A549 (cell line): ENCODE data around the gene SMG6. TPM values are rescaled to one million over a fixed set of nuclear protein-coding genes. Genes with fewer than 3 reads are reported as not detected.

Experiments used
- ATAC-seq, 2 experiments: fragments of 200-7000 bp in 1 of 2; fragments of >200 bp in 1 of 2; cut with Nextera tagmentation in 1 of 2; cut with Tn5 transposase in 1 of 2; 3 replicates each; pipeline versions ENCODE4 v1.8.0 to v1.9.1; 2018 to 2020; ENCODE audit warnings: mild to moderate bottlenecking in 1 of 2, moderate library complexity in 1 of 2
- CTCF ChIA-PET: fragments of 300-600 bp; sonication (Branson Sonifier 250); formaldehyde crosslinking; extraction: SDS; loops from one replicate; lab custom pipeline; 2021; ENCODE audit warnings: antibody characterized with exemption, inconsistent platforms; lab: Yijun Ruan, JAX
- POLR2A ChIA-PET: fragments of 350-600 bp; formaldehyde crosslinking; extraction: SDS; loops from one replicate; lab custom pipeline; 2021; ENCODE audit warnings: antibody characterized with exemption, inconsistent platforms; lab: Yijun Ruan, JAX
- DNase-seq, 2 experiments: peaks; one replicate each; pipeline versions ENCODE4 v3.0.0 to v3.0.0-alpha.2; 2011 to 2016; ENCODE audit warnings: low read depth in 1 of 2, low spot score in 1 of 2
- FAIRE-seq: peaks from 2 replicates; lab custom pipeline; 2011; peaks lifted over from hg19 to GRCh38; lab: Jason Lieb, UNC
- H3K27ac ChIP-seq, 2 experiments: fragments of >200 bp; sonication (Bioruptor Twin); formaldehyde crosslinking; 3 replicates each; pipeline ENCODE4 v1.5.1; 2016 to 2017
- H3K4me1 ChIP-seq: fragments of >200 bp; sonication (Bioruptor Twin); formaldehyde crosslinking; 3 replicates; pipeline ENCODE4 v1.6.1; 2016
- H3K4me2 ChIP-seq: fragments of >200 bp; sonication (Bioruptor Twin); formaldehyde crosslinking; 3 replicates; pipeline ENCODE4 v1.6.1; 2016
- H3K4me3 ChIP-seq: fragments of >200 bp; sonication (Bioruptor Twin); formaldehyde crosslinking; 3 replicates; pipeline ENCODE4 v1.5.1; 2016
- H3K9me3 ChIP-seq: fragments of >200 bp; sonication (Bioruptor Twin); formaldehyde crosslinking; 3 replicates; pipeline ENCODE4 v1.6.1; 2016
- CHD4 ChIP-seq: fragments of 200-600 bp; sonication (generic); IDR thresholded peaks from 2 replicates; pipeline ENCODE4 v1.6.1; 2016; ENCODE audit warnings: antibody characterized with exemption, mild to moderate bottlenecking, borderline replicate concordance
- E2F6 ChIP-seq: IDR thresholded peaks from 2 replicates; pipeline ENCODE4 v1.6.1; 2012; ENCODE audit warnings: low read depth, borderline replicate concordance
- EHMT2 ChIP-seq: fragments of 200-600 bp; sonication (generic); IDR thresholded peaks from 2 replicates; pipeline ENCODE4 v1.6.1; 2016; ENCODE audit warnings: antibody characterized with exemption, low read depth, mild to moderate bottlenecking, moderate library complexity
- ESRRA ChIP-seq: fragments of 150-350 bp; IDR thresholded peaks from 2 replicates; pipeline ENCODE4 v1.6.1; 2014; ENCODE audit warnings: mild to moderate bottlenecking, low read length, borderline replicate concordance
- FOSB ChIP-seq: fragments of 250-450 bp; sonication (Bioruptor Pico); IDR thresholded peaks from 2 replicates; pipeline ENCODE4 v1.5.0; 2020; ENCODE audit warnings: mild to moderate bottlenecking, moderate library complexity
- HOXB13 ChIP-seq: fragments of 250-450 bp; sonication (Bioruptor Pico); IDR thresholded peaks from 2 replicates; pipeline ENCODE4 v1.5.0; 2020; ENCODE audit warnings: low read depth, mild to moderate bottlenecking, moderate library complexity
- HOXB5 ChIP-seq: fragments of 250-450 bp; sonication (Bioruptor Pico); IDR thresholded peaks from 2 replicates; pipeline ENCODE4 v1.5.0; 2020; ENCODE audit warnings: mild to moderate bottlenecking, moderate library complexity
- JUNB ChIP-seq: fragments of >200 bp; sonication (Bioruptor Twin); formaldehyde crosslinking; IDR thresholded peaks from 2 replicates; pipeline ENCODE4 v1.6.1; 2016
- MAFK ChIP-seq: fragments of 450-650 bp; IDR thresholded peaks from 2 replicates; pipeline ENCODE4 v1.6.1; 2014; ENCODE audit not compliant: partially characterized antibody
- NR3C1 ChIP-seq: fragments of >200 bp; sonication (Bioruptor Twin); formaldehyde crosslinking; IDR thresholded peaks from 3 replicates; pipeline ENCODE4 v1.6.1; 2017
- POLR2A ChIP-seq: IDR thresholded peaks from 2 replicates; pipeline ENCODE4 v1.6.1; 2012; ENCODE audit warnings: mild to moderate bottlenecking, low read length
- POLR2AphosphoS2 ChIP-seq: conservative IDR thresholded peaks from 2 replicates; pipeline ENCODE4 v1.6.1; 2012; ENCODE audit warnings: low read length, improper control_type of control experiment, inconsistent platforms
- RARB ChIP-seq: fragments of 250-450 bp; sonication (Bioruptor Pico); IDR thresholded peaks from 2 replicates; pipeline ENCODE4 v1.8.0; 2021; ENCODE audit warnings: mild to moderate bottlenecking, moderate library complexity
- RCOR1 ChIP-seq: fragments of 150-350 bp; IDR thresholded peaks from 2 replicates; pipeline ENCODE4 v1.6.1; 2014; ENCODE audit warnings: antibody characterized with exemption, low read length, low read depth
- SMC3 ChIP-seq: fragments of >200 bp; sonication (Bioruptor Twin); formaldehyde crosslinking; IDR thresholded peaks from 3 replicates; pipeline ENCODE4 v1.6.1; 2018; ENCODE audit warnings: inconsistent platforms
- TFCP2L1 ChIP-seq: fragments of 250-450 bp; sonication (Bioruptor Pico); IDR thresholded peaks from 2 replicates; pipeline ENCODE4 v1.5.0; 2021; ENCODE audit warnings: mild to moderate bottlenecking
- TP53 ChIP-seq: fragments of 250-450 bp; sonication (Bioruptor Pico); IDR thresholded peaks from 2 replicates; pipeline ENCODE4 v1.5.0; 2021; ENCODE audit warnings: mild to moderate bottlenecking, moderate library complexity
- ZNF302 ChIP-seq: fragments of 250-450 bp; sonication (Bioruptor Pico); IDR thresholded peaks from 2 replicates; pipeline ENCODE4 v1.9.0; 2021; ENCODE audit warnings: inconsistent platforms, mild to moderate bottlenecking, moderate library complexity
- ZSCAN20 ChIP-seq: fragments of 250-450 bp; sonication (Bioruptor Pico); IDR thresholded peaks from 2 replicates; pipeline ENCODE4 v1.8.0; 2022; ENCODE audit warnings: mild to moderate bottlenecking, moderate library complexity
- WGBS: methylation state at CpG from one replicate; pipeline ENCODE4 v1.1.6; 2017; ENCODE audit errors: missing lambda C conversion rate; 5-methylcytosine and 5-hydroxymethylcytosine counted together
- polyA plus RNA-seq, 4 experiments: library from polyadenylated mRNA; depleted of rRNA in 3 of 4; stranded (reverse); fragments of >200 nt; fragmentation: RNase III in 1 of 4; extraction: RNeasy Plus Mini Kit Qiagen cat#74134 plus additional on column Dnase treatment in 1 of 4; gene quantifications; 2 replicates in 3 of 4; 3 replicates in 1 of 4; pipeline ENCODE4 v1.2.3, GENCODE V29; 2011 to 2017
- TF ChIP-seq, protein P1 (sequence below): fragments of >200 bp; sonication (Bioruptor Twin); formaldehyde crosslinking; IDR thresholded peaks from 3 replicates; pipeline ENCODE4 v1.6.1; 2016
- TF ChIP-seq, protein P2 (sequence below): fragments of 250-450 bp; sonication (Bioruptor Pico); IDR thresholded peaks from 2 replicates; pipeline ENCODE4 v1.5.0; 2021; ENCODE audit warnings: mild to moderate bottlenecking, moderate library complexity, borderline replicate concordance

The SMG6 gene
- polyA plus RNA-seq, 2 of the 4 experiments (the other 2 are of a cell fraction) = 4.7 to 17.0 TPM

GRCh38 chr17:2076087-2076984 is 227.2 kb downstream of the SMG6 start:
- no peak overlapping the region for H3K4me3 ChIP-seq
- ChIA-PET CTCF (interaction anchor here (0.5 to 16.6 kb wide), 12 partner anchors 8 to 276 kb away, joined by 3 to 217 read pairs (median 5); partner anchors contain the start of gene HIC1), POLR2A (no interaction called here)
- FAIRE-seq = no peak
- DNase-seq = no peak
- ATAC-seq = no peak
- H3K9me3 ChIP-seq = no peaks in the 10 kb centered on the region
- TF ChIP-seq HOXB13 (CRISPR knock-in tag) (no peak), POLR2A (no peak), JUNB (no peak), ZNF302 (CRISPR knock-in tag) (no peak), TP53 (CRISPR knock-in tag) (no peak), HOXB5 (no peak), E2F6 (no peak), FOSB (CRISPR knock-in tag) (no peak), POLR2AphosphoS2 (no peak), SMC3 (no peak), NR3C1 (no peak), RARB (CRISPR knock-in tag) (no peak), MAFK (no peak), TFCP2L1 (CRISPR knock-in tag) (no peak), CHD4 (no peak)
- H3K27ac ChIP-seq = no peak overlapping the region
- peaks cover 3% of the 10 kb centered on the region; the same call in 1 of the 3 replicates for H3K4me1 ChIP-seq
- no peak overlapping the region for H3K4me2 ChIP-seq
- WGBS = 85% methylated on average over 17 of the region's 17 CpGs

- H3K9me3 ChIP-seq = no peaks in the 10 kb centered on the region
- no peak overlapping the region for H3K4me3 ChIP-seq
- CTCF ChIA-PET = interaction anchor here (0.5 to 16.6 kb wide), 8 partner anchors 11 to 210 kb away, joined by 3 to 217 read pairs (median 6); partner anchors contain the start of gene HIC1
- POLR2A ChIA-PET = no interaction called here
- 88% methylated on average over 13 of the region's 13 CpGs for WGBS
- no peak overlapping the region for H3K27ac ChIP-seq
- peak; percentile 27 to 46; a peak in 5 of 6 replicates for ATAC-seq
- DNase-seq = no peak
- TF ChIP-seq, protein P1, sequence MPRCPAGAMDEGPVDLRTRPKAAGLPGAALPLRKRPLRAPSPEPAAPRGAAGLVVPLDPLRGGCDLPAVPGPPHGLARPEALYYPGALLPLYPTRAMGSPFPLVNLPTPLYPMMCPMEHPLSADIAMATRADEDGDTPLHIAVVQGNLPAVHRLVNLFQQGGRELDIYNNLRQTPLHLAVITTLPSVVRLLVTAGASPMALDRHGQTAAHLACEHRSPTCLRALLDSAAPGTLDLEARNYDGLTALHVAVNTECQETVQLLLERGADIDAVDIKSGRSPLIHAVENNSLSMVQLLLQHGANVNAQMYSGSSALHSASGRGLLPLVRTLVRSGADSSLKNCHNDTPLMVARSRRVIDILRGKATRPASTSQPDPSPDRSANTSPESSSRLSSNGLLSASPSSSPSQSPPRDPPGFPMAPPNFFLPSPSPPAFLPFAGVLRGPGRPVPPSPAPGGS = no peak
- no peak for TF ChIP-seq CHD4
- TF ChIP-seq EHMT2 = no peak
- TF ChIP-seq, protein P2, sequence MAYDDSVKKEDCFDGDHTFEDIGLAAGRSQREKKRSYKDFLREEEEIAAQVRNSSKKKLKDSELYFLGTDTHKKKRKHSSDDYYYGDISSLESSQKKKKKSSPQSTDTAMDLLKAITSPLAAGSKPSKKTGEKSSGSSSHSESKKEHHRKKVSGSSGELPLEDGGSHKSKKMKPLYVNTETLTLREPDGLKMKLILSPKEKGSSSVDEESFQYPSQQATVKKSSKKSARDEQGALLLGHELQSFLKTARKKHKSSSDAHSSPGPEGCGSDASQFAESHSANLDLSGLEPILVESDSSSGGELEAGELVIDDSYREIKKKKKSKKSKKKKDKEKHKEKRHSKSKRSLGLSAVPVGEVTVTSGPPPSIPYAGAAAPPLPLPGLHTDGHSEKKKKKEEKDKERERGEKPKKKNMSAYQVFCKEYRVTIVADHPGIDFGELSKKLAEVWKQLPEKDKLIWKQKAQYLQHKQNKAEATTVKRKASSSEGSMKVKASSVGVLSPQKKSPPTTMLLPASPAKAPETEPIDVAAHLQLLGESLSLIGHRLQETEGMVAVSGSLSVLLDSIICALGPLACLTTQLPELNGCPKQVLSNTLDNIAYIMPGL (CRISPR knock-in tag) = no peak
- no peak for TF ChIP-seq ZSCAN20
- no peak for TF ChIP-seq RCOR1
- TF ChIP-seq ESRRA = no peak
- TF ChIP-seq, all 56 proteins: peak for 0
- H3K4me1 ChIP-seq = peaks cover 3% of the 10 kb centered on the region; the same call in 1 of the 3 replicates
- FAIRE-seq = no peak
- no peak overlapping the region for H3K4me2 ChIP-seq
Measured at GRCh38 chr17:2075336-2076086, 228.1 kb downstream of the SMG6 start.
